ENCODE measurements around the gene CRMP1.

- TF ChIP-seq POLR2A (IDR thresholded peaks at IDR 0.05; ENCODE audit: extremely low read depth, insufficient read length) (no peak), CTCF (IDR thresholded peaks at IDR 0.05; ENCODE audit: low read depth, low read length) (no peak), MAX (IDR thresholded peaks at IDR 0.05; ENCODE audit: low read depth, low read length) (no peak)
Observed at GRCh38 chr4:5908876-5909427, 16.1 kb upstream of the CRMP1 start.
